GM19043 (cell line): Measurements from ENCODE around the gene RYK.
"Not testable (repeated sequence)": the region's sequence is repeated elsewhere in the genome, so short reads cannot be mapped to it uniquely, and the experiment has no call there.

Source experiments
- ATAC-seq: cut with Tn5 transposase; IDR thresholded peaks from one replicate; pipeline ENCODE4 v1.9.1; 2021; ENCODE audit warnings: low read depth; ENCODE audit not compliant: unreplicated experiment

Gene RYK

DNA sequence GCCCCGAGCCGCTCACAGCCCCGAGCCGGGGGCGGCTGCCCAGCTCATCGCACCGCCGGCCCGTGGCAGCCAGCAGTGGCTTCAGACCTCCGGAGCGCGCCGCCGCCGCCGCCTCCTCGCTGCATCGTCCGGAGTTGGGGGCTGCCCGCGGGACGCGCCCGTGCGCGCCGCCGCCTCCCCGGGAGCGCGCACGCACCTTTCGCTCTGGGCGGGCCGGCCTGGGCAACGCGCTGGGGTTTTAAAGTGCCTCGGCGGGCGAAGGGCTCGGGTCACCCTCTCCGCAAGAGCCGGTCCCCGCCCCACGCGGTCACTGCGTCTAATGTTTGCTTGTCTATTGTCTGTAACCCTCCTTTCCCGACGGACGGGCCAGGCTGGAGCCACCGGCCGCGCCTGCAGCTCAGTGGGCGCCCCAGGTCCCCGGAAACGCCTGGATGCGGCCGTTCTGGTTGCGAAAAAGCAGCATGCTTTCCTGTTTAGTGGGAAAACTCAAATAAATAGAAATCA, at the start of gene RYK:
RYK (minus strand) TSS at position 143 of the 504 bp plus-strand sequence. CDS start 205 bp downstream, outside the sequence.
- ATAC-seq = peak; percentile 70

DNA sequence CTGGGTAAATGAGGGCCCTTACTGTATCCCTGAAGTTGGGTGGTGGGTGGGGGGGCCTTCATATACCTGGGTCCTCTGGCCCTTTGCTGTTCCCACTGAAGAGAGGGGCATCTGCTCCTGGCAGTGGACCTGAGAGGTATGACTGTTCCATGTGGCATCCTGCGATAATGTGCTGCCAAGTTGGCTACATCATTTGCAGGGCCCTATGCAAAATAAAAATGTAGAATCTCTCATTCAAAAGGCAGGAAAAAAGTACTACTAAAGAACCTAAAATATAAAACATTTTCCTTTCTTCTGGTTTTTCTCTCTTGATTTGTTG, 49.2 kb upstream of the RYK start:
- no peak for ATAC-seq

DNA sequence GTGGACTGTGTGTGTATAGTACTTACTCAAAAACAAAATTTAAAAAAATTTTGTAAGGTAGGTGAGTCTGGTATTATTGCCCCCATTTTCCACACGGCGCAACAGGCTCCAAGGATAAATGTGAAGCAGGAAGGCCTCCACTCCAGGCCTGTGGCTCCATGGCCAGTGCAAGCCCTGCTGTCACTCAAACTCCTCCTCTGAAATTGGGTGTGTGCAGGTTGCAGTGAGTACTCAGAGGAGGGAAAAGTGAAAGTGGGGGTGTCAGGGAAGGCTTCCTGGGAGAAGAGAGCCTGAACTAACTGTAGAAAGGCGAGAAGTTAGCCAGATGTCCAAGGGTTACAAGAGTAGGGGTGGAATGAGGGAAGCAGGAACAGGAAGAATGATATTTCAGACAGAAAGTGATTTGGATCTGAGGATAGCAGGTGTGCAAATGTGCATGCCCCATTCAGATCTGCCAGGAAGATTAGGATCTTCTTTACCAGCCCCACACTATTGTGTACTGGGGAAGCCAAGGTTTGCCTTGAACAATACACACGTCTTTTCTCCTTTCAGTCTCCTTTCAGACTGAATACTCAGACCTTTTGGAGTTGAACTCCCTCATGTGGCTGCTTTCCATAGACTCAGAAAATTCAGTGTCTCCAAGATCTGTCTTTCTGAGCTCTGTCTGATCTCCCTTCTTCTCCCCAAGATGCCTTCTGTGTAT, 48.7 kb upstream of the RYK start:
- ATAC-seq = no peak

DNA sequence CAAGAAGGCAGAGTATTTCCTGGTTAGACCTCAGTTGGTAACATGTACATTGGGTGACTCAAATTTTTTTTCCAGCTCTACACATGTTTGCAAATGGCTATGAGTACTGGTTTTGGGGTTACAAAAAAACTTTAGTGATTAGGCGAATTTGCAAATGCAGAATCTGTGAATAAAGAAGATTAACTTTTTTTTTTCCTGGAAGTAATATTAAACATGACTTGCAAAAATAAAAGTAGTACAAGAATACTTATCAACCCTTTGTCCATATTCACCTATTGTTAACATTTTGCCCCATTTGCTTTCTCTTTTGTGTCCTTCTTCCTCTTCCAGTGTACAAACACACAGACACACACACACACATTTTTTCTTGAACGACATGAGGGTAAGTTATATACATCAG, 47.6 kb upstream of the RYK start:
- no peak for ATAC-seq

- no peak for ATAC-seq
Measured at GRCh38 chr3:134296616-134297015, 46.0 kb upstream of the RYK start.

- no peak for ATAC-seq
Measured at GRCh38 chr3:134295930-134296329, 45.3 kb upstream of the RYK start.

DNA sequence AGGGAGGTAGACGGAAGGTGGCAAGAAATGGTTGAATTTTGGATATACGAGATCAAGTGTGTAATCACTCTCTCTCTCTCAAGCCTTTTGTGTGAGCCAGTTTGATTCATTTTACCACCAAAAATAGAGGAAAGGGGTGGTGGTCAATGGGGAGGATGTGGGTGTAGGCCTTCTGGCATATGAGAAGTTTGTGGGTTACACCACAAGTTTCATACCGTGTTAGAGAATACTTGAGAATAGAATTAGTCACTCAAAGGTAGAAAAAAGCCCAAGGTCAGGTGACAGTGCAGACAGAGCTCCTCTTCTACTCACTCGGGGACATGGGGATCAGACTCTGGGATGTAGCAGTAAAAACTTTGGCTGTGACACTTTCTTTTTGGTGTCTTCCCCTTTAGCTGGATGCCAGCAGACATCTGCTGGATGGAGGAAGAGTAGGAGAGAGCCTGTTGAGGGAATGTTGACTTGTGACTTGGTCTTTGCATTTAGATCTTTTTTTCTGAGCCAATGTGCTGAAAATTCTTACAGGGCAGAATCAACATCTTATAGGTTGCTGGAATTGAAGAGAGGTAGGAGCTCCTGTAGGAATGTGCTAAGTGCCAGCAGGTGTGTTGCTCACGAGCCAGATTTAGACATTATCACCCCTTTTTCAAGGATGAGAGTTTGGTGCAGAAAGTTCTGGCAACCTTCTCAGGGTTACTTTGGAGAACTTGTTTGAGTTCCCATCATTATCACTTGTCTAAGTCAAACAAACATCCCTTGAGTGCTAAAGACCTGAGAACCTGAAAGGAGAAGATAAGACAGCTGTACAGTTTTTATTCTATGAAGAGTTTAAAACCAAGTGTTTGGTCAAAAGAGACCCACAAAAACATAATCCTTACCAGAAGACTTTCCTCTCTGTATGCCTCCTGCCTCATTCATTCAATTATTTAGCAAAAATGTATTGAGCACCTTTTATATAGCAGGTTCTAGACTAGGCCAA, 43.9 kb upstream of the RYK start:
- peak; percentile 100 for ATAC-seq

- no peak for ATAC-seq
Measured at GRCh38 chr3:134291319-134292254, 40.9 kb upstream of the RYK start.

DNA sequence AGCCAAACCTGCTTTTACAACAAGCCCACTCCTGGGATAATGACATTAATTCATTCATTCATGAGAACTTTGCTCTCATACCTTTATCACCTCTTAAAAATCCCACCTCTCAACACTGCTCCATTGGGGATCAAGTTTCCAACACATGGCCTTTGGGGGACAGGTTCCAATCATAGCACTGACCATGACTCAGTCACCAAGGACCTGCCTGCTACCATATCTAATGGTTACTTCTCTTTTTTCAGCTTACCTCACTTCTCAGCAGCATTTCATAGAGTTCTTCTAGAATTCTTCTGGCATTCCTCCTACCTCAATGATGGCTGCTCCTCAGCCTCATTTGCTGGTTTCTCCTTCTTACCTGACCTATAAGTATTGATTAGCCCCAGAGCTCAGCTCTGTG, 36.9 kb upstream of the RYK start:
- ATAC-seq = no peak

GRCh38 chr3:134284438-134284837, 33.8 kb upstream of the RYK start:
- no peak for ATAC-seq

DNA sequence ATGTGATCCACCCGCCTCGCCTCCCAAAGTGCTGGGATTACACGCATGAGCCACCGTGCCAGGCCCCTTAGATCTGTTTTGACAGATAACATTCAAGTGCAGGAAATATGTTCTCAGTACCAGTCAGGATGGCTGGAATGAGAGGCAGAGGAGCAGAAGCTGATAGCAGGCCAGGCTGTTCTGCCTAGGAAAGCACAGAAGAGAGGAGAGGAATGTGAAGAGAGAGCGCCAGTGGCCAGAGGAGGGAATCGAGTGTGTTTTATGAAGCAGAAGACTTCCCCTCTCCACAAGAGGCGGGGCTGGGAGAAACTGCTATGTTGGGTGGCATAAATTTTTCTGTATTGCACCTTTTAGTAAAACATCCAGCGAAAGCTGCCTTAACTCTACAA, 32.0 kb upstream of the RYK start:
- no peak for ATAC-seq

DNA sequence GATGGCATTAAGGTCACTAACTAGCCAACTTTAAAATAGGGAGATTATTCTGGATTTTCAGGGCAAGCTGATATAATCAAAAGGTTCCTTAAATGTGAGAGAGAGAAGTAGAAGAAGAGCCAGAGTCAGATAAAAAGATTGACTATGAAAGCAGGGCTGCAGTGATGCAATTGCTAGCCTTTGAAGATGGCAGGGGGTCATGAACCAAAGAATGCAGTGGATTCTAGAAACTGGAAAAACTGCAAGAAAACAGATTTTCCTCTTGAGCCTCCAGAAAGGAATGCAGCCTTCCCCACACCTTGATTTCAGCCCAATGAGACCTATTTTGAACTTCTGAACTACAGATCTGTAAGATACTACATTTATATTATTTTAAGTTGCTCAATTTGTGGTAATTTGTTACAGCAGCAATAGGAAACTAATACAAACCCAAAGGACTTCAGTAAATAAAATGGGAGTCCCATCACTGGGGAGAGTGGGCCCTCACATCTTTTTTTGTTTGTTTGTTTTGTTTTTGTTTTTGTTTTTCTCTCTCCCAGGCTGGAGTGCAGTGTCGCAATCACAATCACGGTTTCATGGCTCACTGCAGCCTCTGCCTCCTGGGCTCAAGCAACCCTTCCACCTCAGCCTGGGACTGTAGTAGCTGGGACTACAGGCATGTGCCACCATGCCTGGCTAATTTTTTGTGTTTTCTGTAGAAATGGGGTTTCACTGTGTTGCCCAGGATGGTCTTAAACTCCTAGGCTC, 31.4 kb upstream of the RYK start:
- no peak for ATAC-seq

DNA sequence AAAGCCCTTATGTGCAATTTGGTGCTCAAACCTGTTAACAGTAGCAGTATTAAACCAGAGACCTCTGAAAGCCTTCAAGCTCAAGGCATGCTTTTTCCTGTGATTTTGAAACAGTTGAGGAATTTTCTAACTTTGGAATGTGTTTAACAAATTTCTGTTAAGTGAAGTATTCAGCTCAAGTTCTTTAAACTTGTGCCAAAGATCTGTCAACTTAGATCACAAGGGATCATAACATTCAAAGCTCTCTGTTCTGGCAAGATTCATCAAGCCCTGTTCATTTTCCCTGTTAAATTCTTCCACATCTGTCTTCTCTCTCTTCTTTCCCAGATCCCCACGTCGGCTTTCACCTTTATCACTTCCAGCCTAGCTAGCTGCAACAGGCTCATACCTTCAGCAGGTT, 28.8 kb upstream of the RYK start:
- ATAC-seq = no peak

DNA sequence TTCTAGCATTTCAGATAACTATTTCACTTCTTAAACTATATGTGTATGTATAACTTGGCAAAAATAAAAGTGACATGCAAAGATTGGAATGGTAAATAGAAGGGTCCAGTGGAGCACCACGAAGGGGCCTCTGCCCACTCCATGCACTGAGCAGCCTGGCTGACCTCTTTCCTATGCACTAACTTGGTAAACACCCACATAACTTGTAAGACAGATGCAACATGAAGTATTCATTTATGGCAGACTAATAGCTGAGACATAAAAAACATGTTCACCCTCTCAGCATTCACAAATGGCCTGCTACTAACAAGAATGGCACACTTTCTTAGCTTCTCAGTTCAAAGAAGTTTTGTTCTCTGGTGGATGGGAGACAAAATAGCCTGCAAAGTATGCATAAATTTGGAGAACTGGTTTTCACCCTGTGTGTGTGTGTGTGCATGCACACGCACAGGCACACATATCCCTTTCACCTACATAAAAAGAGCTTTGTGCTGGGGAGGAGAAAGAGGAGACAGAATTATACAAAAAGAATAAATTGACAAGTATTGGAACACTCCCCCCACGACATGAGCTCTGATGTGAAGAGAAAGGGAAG, 26.5 kb upstream of the RYK start:
- no peak for ATAC-seq

GRCh38 chr3:134276086-134276485, 25.4 kb upstream of the RYK start:
- no peak for ATAC-seq

- not testable (repeated sequence) for ATAC-seq
Measured at GRCh38 chr3:134275110-134275509, 24.5 kb upstream of the RYK start.

GRCh38 chr3:134274571-134274970, 23.9 kb upstream of the RYK start:
- no peak for ATAC-seq

- no peak for ATAC-seq
Measured at GRCh38 chr3:134267996-134268395, 17.3 kb upstream of the RYK start.

- no peak for ATAC-seq
Measured at GRCh38 chr3:134260987-134261386, 10.3 kb upstream of the RYK start.
